ENCODE results near the gene SPAAR. TPM values are rescaled to one million over a fixed set of nuclear protein-coding genes. Genes with fewer than 3 reads are reported as not detected.
A peak's percentile ranks its signal among the peaks of the same experiment; 100 is the strongest.

SPAAR gene
- total and polyA plus RNA-seq, 4 donors: 0.65 to 2.4 (median 1.1) TPM

GRCh38 chr9:35948451-35948850, 39.2 kb downstream of the SPAAR start:
- Histone ChIP-seq H3K27me3 (ENCODE audit: control insufficient read depth in 4 of 4, insufficient read depth in 4 of 4, low read length in 3 of 4) (peaks cover 0 to 2% (median 0%) of the 10 kb centered on the region in 4 donors), H3K4me1 (ENCODE audit: control insufficient read depth in 4 of 4, insufficient read depth in 4 of 4, low read length in 3 of 4) (no peaks in the 10 kb centered on the region), H3K36me3 (ENCODE audit: control insufficient read depth in 4 of 4, insufficient read depth in 3 of 4, low read depth in 1 of 4, low read length in 3 of 4) (no peaks in the 10 kb centered on the region), H3K9ac (ENCODE audit: low read depth in 1 of 2, low read length in 2 of 2) (no peak overlapping the region), H3K27ac (ENCODE audit: low read depth in 1 of 2, low read length in 2 of 2) (no peak overlapping the region), H3K9me3 (ENCODE audit: control insufficient read depth in 4 of 4, low read length in 3 of 4) (no peaks in the 10 kb centered on the region), H3K4me3 (ENCODE audit: low read depth in 1 of 3, low read length in 3 of 3) (no peak overlapping the region)
- TF ChIP-seq YY1 (IDR thresholded peaks at IDR 0.05) (no peak), HNF4A (conservative IDR thresholded peaks at IDR 0.05) (no peak)
- WGBS: 75% methylated on average over 2 of the region's 2 CpGs
- DNase-seq (ENCODE audit: low spot score): no peak

- no peaks in the 10 kb centered on the region for H3K36me3 ChIP-seq (ENCODE audit: control insufficient read depth in 4 of 4, insufficient read depth in 3 of 4, low read depth in 1 of 4, low read length in 3 of 4)
- no peaks in the 10 kb centered on the region for H3K9me3 ChIP-seq (ENCODE audit: control insufficient read depth in 4 of 4, low read length in 3 of 4)
- WGBS: 64% methylated on average over 2 of the region's 2 CpGs
- peaks cover 0 to 2% (median 0%) of the 10 kb centered on the region in 4 donors for H3K27me3 ChIP-seq (ENCODE audit: control insufficient read depth in 4 of 4, insufficient read depth in 4 of 4, low read length in 3 of 4)
- no peak for DNase-seq (ENCODE audit: low spot score)
- no peak overlapping the region for H3K9ac ChIP-seq (ENCODE audit: low read depth in 1 of 2, low read length in 2 of 2)
- no peaks in the 10 kb centered on the region for H3K4me1 ChIP-seq (ENCODE audit: control insufficient read depth in 4 of 4, insufficient read depth in 4 of 4, low read length in 3 of 4)
- H3K4me3 ChIP-seq (ENCODE audit: low read depth in 1 of 3, low read length in 3 of 3): no peak overlapping the region
- no peak overlapping the region for H3K27ac ChIP-seq (ENCODE audit: low read depth in 1 of 2, low read length in 2 of 2)
- no peak for TF ChIP-seq MAX (IDR thresholded peaks at IDR 0.05)
- peak; percentile 85 for TF ChIP-seq NR2F2 (IDR thresholded peaks at IDR 0.05)
These were observed 39.6 kb downstream of the SPAAR start for GRCh38 chr9:35948901-35949318.

GRCh38 chr9:35951736-35952135, 42.4 kb downstream of the SPAAR start:
- Histone ChIP-seq H3K4me1 (ENCODE audit: control insufficient read depth in 4 of 4, insufficient read depth in 4 of 4, low read length in 3 of 4) (no peaks in the 10 kb centered on the region), H3K9me3 (ENCODE audit: control insufficient read depth in 4 of 4, low read length in 3 of 4) (no peaks in the 10 kb centered on the region), H3K27ac (ENCODE audit: low read depth in 1 of 2, low read length in 2 of 2) (no peak overlapping the region), H3K4me3 (ENCODE audit: low read depth in 1 of 3, low read length in 3 of 3) (no peak overlapping the region), H3K9ac (ENCODE audit: low read depth in 1 of 2, low read length in 2 of 2) (no peak overlapping the region), H3K36me3 (ENCODE audit: control insufficient read depth in 4 of 4, insufficient read depth in 3 of 4, low read depth in 1 of 4, low read length in 3 of 4) (no peaks in the 10 kb centered on the region), H3K27me3 (ENCODE audit: control insufficient read depth in 4 of 4, insufficient read depth in 4 of 4, low read length in 3 of 4) (peaks cover 0 to 2% (median 0%) of the 10 kb centered on the region in 4 donors)
- no peak for TF ChIP-seq CTCF (IDR thresholded peaks at IDR 0.05; ENCODE audit: low read depth, low read length, missing input control)
- TF ChIP-seq HNF4G (IDR thresholded peaks at IDR 0.05): no peak
- peak; percentile 87 for TF ChIP-seq NR2F2 (IDR thresholded peaks at IDR 0.05)
- 70% methylated on average over 6 of the region's 6 CpGs for WGBS
- DNase-seq (ENCODE audit: low spot score): no peak

- H3K9me3 ChIP-seq (ENCODE audit: control insufficient read depth in 4 of 4, low read length in 3 of 4): no peaks in the 10 kb centered on the region
- H3K4me1 ChIP-seq (ENCODE audit: control insufficient read depth in 4 of 4, insufficient read depth in 4 of 4, low read length in 3 of 4): no peaks in the 10 kb centered on the region
- 69% methylated on average over 6 of the region's 6 CpGs for WGBS
- H3K27ac ChIP-seq (ENCODE audit: low read depth in 1 of 2, low read length in 2 of 2): no peak overlapping the region
- DNase-seq (ENCODE audit: low spot score): no peak
- H3K4me3 ChIP-seq (ENCODE audit: low read depth in 1 of 3, low read length in 3 of 3): no peak overlapping the region
- no peaks in the 10 kb centered on the region for H3K36me3 ChIP-seq (ENCODE audit: control insufficient read depth in 4 of 4, insufficient read depth in 3 of 4, low read depth in 1 of 4, low read length in 3 of 4)
- H3K9ac ChIP-seq (ENCODE audit: low read depth in 1 of 2, low read length in 2 of 2): no peak overlapping the region
- peaks cover 0 to 2% (median 0%) of the 10 kb centered on the region in 4 donors for H3K27me3 ChIP-seq (ENCODE audit: control insufficient read depth in 4 of 4, insufficient read depth in 4 of 4, low read length in 3 of 4)
- TF ChIP-seq FOXA2 (IDR thresholded peaks at IDR 0.05) (no peak), EGR1 (IDR thresholded peaks at IDR 0.05; ENCODE audit: low read depth in 2 of 2) (no peak), JUND (IDR thresholded peaks at IDR 0.05) (no peak), GABPA (IDR thresholded peaks at IDR 0.05 in 1 of 2, conservative IDR thresholded peaks at IDR 0.05 in 1 of 2) (no peak), ZBTB33 (IDR thresholded peaks at IDR 0.05) (no peak), YY1 (IDR thresholded peaks at IDR 0.05) (no peak), TAF1 (conservative IDR thresholded peaks at IDR 0.05) (no peak), REST (IDR thresholded peaks at IDR 0.05) (no peak), HNF4G (IDR thresholded peaks at IDR 0.05) (no peak)
These were observed 43.4 kb downstream of the SPAAR start for GRCh38 chr9:35952526-35953191.

Data from liver (tissue), 9 donors.